SH-SY5Y (cell line): ENCODE data around the gene FAM117A.

Source experiments
- GATA2 ChIP-seq: IDR thresholded peaks from 2 replicates; pipeline ENCODE4 v1.6.1; 2011; ENCODE audit warnings: mild to moderate bottlenecking, low read depth, low read length
- GATA3 ChIP-seq: IDR thresholded peaks from 2 replicates; pipeline ENCODE4 v1.6.1; 2011; ENCODE audit warnings: low read depth, mild to moderate bottlenecking, low read length, moderate library complexity

The FAM117A gene

DNA sequence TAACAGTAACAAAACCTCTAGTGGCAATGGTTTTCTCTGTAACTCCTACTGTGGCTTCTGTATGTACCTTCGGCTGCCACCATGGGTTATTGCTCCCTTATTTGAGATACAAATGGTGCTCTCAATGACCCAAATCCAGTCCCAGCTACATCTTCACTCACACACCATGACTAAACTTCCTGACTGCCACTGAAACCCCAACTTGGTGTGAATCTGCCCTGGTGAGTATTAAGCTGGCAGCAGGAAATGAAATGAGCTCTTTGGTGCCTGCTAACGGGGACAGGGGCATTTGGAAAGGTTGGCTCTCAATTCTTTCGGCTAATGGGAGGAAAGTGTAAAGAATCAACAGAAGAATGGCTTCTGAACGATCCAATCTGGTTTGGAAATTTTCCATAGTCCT is 48.7 kb downstream of the FAM117A start:
- TF ChIP-seq GATA3 (no peak), GATA2 (no peak)

DNA sequence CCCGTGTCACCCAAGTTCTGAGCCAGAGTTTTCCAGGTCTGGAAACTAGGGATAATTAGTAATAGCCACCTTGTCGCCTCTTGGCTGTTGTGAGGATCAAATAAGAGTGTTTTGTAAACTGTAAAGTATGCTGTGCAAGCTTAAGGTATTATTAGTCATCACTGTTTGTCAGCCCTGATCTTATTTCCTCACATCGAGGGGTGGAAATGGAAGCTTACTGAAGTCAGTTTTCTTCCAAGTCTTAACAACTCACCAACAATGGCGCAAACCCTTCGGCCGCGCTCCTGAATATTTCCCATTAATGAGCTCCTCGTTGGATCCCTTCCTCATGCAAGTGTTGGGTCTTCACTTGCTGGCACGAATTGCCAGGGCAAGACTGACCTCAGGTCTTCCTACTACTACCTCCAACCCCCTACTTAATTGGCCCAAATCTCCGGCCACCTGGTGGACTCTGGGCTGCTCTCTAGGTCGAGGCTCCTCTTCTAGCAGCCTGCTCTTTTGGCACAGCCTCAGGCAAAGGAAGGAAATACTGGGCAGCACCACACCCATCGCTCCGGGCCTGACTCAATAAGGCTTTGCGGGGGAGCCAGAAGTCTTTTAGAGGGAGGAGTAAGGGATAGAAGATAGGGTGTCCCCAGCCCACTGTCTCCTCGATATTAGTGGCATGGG is 55.3 kb downstream of the FAM117A start:
- TF ChIP-seq GATA2 (no peak), GATA3 (no peak)

DNA sequence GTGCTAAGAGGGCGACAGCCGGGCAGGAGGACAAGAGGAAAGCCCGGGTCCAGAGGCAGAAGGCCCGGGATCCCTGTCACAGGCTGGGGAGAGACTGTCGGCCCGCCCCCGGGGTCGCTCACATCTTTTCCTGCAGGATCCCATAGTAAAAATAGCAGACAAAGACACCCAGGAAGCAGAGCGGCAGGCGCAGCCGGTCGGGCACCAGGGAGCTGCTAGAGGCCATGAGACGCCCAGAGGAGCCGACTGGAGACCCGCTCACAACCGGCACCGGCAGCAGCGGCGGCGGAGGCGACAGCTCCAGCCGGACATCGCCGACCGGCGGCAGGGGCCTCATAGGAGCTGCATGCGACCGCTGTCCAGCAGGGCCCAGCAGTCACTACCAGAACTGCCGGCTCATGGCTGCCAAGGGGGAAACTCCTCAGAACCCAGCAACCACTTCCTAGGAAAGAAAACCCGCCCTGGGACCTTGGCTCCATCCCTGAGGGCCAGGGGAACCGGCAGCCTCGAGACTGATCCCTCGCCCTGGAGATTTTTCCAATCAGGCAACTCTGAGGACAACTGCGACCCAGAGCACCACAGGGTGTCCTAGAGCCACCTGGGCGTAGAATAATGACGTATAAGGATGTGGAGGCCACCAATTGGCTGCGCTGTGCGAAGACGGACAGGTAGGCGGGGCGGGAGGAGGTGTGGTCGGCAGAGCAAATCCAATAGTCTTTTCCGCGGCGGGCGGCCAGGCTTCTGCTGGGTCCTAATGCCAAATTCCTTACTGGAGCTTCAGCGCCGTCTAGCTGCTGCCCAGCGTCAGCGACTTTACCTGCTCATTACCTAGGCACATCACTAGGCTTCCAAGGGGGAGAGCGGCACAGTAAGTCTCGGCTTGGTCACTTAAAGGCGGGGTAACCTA is 56.1 kb downstream of the FAM117A start, which contains the start of gene SLC35B1:
Gene SLC35B1 (minus strand): TSS at position 357 of the 907 bp plus-strand sequence. CDS start 131 bp downstream, at position 226.
- TF ChIP-seq GATA2 (no peak), GATA3 (no peak)

- no peak for TF ChIP-seq GATA3
- TF ChIP-seq GATA2: no peak
Measured at GRCh38 chr17:49707246-49707607, 56.7 kb downstream of the FAM117A start.

GRCh38 chr17:49705254-49705653 is 58.7 kb downstream of the FAM117A start:
- no peak for TF ChIP-seq GATA2
- TF ChIP-seq GATA3: no peak

DNA sequence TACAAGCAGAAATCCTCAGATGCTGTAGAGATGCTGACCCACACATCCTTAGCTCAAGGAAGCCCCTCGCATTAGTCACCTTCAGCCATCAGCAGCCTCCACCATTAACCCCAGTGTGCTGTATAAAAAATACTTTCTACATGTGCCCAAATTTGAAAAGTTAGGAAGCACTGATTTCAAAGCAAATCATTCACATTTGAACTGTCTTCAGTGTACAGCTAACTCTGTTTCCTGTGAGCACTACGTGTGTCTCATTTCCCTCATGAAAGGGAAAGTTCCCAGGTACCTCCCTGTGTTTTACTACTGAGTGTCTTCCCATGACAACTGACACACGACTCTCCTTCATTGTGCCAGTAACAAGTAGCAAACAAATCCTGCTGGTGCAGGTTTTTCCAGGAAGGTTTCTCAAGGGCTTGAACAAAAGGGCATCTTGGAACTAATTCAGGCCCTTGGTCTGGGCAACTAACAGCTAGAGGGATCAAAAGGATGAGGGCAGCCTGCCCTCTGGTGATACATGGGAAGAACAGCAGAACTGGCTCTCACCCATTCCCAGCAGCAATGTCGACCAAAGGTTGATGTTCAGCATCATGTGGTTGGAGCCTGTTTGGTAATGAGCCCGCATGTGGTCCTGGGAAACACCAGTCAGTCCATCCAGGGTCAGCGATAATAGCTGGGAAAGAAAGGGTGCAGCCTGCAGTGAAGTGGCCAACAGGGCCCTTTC is 60.2 kb downstream of the FAM117A start:
- TF ChIP-seq GATA2: no peak

GRCh38 chr17:49700960-49701359 is 63.0 kb downstream of the FAM117A start:
- TF ChIP-seq GATA2: no peak
- no peak for TF ChIP-seq GATA3

GRCh38 chr17:49699966-49700575 is 63.9 kb downstream of the FAM117A start:
- no peak for TF ChIP-seq GATA3
- no peak for TF ChIP-seq GATA2

DNA sequence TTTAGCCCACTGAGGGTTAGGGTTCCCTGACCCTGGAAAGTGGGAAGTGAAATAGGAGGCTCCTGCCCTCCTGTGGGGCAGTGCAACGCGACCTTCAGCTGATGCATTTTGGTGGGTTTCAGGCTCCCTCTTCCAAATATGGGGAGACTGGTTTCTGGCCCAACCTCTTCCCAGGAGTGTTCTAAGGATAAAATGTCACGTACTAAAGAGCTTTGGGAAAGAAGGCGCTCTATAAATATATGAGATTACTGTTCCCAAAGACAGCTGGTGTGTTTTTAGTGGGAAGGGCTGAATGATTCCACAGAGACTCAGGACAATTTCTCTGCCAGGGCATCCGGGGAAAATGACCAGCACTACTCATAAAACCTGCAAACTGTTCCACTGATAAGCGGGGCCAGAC is 65.9 kb downstream of the FAM117A start:
- TF ChIP-seq GATA3 (no peak), GATA2 (no peak)

DNA sequence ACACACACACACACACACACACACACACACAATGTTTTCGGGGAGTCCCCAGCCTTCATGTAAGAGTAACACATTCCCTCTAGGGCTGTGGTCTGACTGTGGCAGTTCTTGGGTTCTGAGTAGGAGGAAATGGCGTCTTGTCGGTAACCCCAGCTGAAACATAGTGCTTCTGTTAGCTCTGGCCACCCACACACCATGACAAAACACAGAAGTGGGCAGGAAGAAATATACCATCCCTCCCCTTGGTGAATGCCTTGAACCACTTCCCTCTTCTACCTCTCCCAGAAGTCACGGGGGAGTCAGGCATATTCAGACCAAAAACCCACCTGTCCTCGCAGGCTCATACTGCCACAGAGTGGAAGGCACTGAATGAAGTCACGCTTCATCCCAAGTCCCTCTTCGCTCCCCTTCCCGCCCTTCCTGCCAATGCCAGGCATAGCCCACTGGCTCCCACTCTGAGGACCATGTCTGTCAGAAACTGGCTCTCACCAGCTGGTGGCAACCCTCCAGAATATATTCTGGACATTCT is 67.6 kb downstream of the FAM117A start:
- TF ChIP-seq GATA2 (no peak), GATA3 (no peak)

DNA sequence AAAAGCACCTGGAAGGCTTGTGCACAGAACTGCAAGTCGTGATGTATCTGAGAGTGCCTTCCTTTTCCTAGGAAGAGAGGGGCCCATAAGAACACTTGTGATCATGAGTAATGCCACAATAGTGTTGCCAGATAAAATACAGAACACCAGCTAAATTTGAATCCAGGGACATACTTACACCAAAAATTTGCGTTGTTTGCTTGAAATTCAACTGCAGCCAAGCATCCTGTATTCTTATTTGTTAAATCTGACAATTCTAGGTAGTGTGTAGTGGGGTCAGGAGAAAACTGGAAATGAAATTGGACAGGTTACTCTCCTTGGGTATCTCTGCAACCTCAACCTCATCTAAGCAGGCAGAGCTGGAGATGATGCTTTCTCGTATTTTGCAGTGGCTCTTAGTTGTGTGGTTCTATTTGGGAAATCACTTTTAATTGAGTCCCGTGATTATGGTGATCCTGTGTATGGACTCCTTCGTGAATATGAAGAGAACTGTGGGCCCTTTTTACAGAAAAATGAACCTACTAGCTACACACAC is 68.2 kb downstream of the FAM117A start:
- TF ChIP-seq GATA3 (no peak), GATA2 (no peak)

DNA sequence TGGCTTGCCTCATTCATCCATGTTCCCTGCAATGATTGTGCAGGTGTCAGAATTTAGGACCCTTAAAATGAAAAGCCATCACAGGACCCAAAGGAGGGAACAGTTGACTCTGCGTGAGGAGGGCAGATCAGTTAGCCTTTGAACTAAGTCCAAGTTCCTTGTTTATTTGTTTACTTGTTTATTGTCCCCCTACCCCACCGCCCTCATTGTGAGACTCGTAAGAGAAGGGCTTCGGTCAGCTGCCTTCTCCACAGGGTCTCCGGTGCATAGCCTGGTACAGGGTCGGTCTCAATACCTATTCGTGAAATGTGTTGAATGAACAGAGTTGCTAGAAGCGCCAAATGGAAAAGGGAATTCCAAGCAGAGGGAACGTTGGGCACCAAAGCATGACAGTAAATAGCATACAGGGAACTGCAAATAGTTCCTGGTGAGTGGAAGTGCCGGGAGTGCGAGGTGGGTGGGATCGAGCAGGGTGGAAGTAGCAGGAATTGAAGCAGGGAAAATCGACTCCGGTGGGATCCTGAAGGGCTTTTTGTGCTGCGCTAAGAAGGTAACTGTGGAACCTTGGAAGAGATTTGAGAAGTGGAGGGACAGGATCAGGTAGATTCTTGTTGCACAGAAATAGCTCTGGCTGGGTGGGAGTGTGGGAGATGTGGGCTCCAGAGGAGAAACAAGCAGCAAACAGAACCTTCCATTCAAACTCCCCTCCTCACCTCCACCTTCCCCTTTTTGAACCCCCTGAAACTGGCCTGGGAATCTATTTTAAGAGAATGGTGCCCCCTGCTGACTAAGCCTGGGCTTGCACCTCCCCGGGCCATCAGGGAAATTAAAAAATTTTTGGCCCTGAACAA is 68.9 kb downstream of the FAM117A start:
- TF ChIP-seq GATA2: no peak
- no peak for TF ChIP-seq GATA3

GRCh38 chr17:49692751-49693150 is 71.2 kb downstream of the FAM117A start:
- no peak for TF ChIP-seq GATA3
- no peak for TF ChIP-seq GATA2
